ENCODE results near the gene DLG2.

DNA sequence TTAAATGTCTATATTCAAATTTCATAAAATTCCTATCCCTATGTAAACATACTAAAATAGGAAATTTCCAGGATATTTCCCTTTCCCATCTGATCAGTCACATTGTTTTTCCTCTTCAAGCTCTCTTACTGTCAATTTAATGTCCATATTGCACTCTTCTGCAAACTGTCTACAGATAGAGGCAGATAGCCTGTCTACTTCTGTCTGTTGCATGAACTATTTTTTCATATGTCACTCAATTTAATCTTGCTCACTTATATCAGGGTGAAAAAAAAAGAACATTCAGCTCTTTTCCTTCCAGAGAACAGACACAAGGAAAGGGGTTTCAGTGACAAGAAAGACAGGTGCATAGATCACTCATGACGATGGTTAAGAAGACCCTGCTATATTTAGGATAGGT, 1327.1 kb downstream of the DLG2 start:
- TF ChIP-seq, protein P1, sequence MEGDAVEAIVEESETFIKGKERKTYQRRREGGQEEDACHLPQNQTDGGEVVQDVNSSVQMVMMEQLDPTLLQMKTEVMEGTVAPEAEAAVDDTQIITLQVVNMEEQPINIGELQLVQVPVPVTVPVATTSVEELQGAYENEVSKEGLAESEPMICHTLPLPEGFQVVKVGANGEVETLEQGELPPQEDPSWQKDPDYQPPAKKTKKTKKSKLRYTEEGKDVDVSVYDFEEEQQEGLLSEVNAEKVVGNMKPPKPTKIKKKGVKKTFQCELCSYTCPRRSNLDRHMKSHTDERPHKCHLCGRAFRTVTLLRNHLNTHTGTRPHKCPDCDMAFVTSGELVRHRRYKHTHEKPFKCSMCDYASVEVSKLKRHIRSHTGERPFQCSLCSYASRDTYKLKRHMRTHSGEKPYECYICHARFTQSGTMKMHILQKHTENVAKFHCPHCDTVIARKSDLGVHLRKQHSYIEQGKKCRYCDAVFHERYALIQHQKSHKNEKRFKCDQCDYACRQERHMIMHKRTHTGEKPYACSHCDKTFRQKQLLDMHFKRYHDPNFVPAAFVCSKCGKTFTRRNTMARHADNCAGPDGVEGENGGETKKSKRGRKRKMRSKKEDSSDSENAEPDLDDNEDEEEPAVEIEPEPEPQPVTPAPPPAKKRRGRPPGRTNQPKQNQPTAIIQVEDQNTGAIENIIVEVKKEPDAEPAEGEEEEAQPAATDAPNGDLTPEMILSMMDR (IDR thresholded peaks at IDR 0.05 in 4 of 5, conservative IDR thresholded peaks at IDR 0.05 in 1 of 5) = no peak
- no peak for TF ChIP-seq POLR2A (IDR thresholded peaks at IDR 0.05)
